Astrocyte of the cerebellum (primary cell): ENCODE results near the gene OR51D1.

Source experiments
- DNase-seq: peaks from one replicate; pipeline ENCODE4 v3.0.0-alpha.2; 2011; ENCODE audit warnings: low read depth
- H3K4me3 ChIP-seq: 2 replicates; pipeline ENCODE4 v1.5.1; 2011; ENCODE audit warnings: mild to moderate bottlenecking, low read depth, low read length, moderate library complexity
- in situ Hi-C: cut with HindIII; loops from 2 replicates; pipeline ENCODE4 v1.10.0; 2017; ENCODE audit warnings: low sequenced_read_pairs
- TF ChIP-seq, protein P1 (sequence below): IDR thresholded peaks from 2 replicates; pipeline ENCODE4 v1.5.1; 2012; ENCODE audit warnings: low read length, low read depth, moderate library complexity, mild to moderate bottlenecking; ENCODE audit errors: missing control alignments

The OR51D1 gene

DNA sequence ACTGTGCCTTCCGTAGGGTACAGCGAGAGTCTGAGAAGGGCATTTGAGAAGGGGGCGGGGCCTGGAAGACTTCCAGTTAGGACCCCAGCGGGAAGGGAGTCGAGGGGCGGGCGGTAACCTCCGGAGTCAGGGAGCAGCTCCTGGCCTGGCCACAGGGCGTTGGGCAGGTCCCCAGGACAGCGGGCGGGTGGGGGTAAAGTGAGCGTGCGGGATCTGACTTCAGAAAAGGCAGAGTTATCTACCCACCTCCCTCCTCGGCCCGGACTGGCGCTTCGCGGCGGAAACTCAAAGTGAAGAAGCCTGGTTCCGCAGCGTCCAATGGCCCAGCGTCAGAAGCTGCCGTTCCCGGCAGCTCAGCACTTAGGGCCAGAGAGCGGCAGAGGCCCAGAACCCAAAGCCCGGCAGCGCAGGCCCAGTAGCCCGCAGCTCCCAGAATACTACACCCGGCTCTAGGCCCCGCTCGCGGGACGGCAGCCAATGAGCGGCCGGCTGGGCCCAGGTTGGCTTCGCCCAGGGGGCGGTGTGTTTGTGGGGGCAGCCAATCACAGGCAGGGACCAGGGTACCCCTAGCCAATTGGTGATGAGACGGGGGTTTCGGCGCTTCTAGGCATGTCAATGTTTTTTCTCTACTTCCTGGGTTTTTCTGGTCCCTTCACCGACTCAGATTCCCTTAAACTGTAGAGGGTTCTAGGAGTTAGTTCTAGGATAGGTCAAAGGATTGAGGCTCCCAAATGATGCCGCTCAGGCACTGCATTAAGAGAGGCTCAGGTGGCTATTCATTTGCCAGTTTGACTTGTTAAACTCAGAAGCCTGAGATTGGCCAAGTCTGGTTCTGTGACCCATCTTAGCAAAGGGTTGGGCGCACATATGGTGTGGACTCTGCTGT lies 29.3 kb upstream of the OR51D1 start, which contains the start of gene TRIM68:
Gene TRIM68, minus strand, starts transcription at position 451 of the 886 bp plus-strand sequence. CDS start 2,727 bp downstream, outside the sequence.
- TF ChIP-seq, protein P1, sequence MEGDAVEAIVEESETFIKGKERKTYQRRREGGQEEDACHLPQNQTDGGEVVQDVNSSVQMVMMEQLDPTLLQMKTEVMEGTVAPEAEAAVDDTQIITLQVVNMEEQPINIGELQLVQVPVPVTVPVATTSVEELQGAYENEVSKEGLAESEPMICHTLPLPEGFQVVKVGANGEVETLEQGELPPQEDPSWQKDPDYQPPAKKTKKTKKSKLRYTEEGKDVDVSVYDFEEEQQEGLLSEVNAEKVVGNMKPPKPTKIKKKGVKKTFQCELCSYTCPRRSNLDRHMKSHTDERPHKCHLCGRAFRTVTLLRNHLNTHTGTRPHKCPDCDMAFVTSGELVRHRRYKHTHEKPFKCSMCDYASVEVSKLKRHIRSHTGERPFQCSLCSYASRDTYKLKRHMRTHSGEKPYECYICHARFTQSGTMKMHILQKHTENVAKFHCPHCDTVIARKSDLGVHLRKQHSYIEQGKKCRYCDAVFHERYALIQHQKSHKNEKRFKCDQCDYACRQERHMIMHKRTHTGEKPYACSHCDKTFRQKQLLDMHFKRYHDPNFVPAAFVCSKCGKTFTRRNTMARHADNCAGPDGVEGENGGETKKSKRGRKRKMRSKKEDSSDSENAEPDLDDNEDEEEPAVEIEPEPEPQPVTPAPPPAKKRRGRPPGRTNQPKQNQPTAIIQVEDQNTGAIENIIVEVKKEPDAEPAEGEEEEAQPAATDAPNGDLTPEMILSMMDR, result no peak
- in situ Hi-C loops, result no loop called here
- peak; percentile 90 for DNase-seq
- peak within 1 kb of the TSS; percentile 69 for H3K4me3 ChIP-seq

DNA sequence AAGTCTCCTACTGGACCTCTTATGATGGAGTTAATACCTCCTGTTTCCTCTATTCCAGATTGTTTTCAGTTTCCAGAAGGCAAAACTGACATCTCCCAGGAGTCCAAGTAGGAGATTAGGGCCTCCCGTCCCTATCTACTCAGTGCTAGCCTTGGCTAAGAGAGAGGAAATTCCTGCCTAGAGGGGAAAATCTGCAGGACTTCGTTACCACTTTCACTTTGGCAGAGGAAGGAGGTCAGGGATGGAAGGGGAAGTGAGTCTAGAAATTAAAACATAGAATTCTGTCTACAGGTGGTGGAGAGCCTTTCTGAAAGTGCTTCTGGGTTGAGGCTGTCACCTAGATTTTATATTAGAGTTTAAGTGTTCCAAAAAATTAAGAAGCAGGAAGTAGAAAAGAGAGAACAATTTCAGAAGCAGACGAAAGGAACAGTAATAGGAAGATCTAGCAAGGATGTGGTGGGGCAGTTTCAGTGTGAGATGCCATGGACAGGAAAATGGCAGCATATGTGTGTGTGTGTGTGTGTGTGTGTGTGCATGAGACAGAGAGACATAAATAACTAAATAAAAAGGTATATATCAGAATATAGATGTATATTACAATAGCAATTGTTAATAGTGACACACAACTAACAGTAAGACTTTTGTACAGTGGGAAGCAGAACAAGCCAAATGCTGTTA lies 26.9 kb upstream of the OR51D1 start:
- H3K4me3 ChIP-seq, result no peak overlapping the region
- no peak for DNase-seq
- TF ChIP-seq, protein P1, result no peak
- in situ Hi-C loops, result no loop called here

DNA sequence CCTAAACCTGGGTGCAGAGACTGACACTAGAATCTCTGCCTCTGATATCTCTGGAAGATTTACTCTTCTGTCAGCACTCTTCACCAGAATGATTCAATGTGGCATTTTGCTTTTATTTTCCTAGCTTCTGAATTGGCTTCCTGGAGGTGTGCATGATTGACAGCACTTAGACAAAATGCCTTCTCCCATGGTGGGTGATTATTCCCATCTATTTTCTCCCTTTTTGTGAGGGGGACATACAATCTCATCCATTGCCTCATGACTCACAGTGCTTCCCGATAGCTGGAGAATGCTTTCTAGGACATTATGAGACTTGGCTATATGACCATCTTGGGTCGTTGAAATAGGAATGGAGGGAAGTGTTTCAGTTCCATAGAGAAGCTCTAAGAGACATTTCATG lies 25.3 kb upstream of the OR51D1 start:
- in situ Hi-C loops, result no loop called here
- no peak overlapping the region for H3K4me3 ChIP-seq
- TF ChIP-seq, protein P1, result no peak
- DNase-seq, result no peak

DNA sequence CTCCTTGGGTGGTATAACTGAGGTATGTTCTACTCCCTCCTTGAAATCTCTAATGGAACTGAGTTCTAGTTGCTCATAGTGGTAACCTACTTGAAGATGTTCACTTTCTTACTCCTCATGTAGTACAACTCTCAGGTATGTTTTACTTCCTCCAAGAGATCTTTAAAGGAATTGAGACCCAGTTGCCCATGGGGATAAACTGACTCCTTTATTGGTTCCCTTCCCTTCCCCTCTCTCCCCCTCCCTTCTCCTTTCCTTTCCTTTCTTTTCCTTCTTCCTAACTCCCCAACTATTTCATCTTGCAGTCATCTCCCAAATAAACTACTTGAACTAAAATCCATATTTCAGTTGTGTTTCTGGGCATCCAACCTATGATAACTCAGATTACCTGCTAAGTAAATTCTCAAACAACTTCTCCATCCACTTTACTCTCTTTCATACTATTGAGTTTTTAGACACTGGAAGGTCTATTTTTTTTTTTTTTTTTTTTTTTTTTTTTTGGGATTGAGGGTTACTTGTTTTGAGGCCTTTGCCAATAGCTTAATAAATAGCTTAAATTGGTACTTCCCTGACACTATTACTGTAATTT lies 21.3 kb upstream of the OR51D1 start:
- in situ Hi-C loops, result no loop called here
- TF ChIP-seq, protein P1, result no peak
- no peak for DNase-seq
- no peak overlapping the region for H3K4me3 ChIP-seq

DNA sequence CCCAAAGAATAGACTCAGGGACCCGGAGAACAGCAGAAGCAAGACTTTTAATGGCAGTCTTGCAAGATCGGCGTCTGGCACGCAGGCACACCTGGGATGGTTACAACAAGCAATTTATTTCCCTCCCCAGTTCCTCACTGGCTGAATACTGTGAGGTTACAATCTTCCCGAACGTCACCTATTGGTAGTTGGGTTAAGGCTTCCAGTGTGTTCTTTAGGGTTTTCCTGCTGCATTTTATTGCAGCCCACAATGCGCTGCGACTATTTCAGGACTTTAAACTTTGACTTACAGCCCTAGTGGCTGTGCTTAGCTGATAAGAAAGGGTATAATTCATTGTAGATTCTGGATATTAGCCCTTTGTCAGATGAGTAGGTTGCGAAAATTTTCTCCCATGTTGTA lies 17.8 kb upstream of the OR51D1 start:
- TF ChIP-seq, protein P1, result no peak
- in situ Hi-C loops, result no loop called here
- H3K4me3 ChIP-seq, result no peak overlapping the region
- DNase-seq, result no peak

DNA sequence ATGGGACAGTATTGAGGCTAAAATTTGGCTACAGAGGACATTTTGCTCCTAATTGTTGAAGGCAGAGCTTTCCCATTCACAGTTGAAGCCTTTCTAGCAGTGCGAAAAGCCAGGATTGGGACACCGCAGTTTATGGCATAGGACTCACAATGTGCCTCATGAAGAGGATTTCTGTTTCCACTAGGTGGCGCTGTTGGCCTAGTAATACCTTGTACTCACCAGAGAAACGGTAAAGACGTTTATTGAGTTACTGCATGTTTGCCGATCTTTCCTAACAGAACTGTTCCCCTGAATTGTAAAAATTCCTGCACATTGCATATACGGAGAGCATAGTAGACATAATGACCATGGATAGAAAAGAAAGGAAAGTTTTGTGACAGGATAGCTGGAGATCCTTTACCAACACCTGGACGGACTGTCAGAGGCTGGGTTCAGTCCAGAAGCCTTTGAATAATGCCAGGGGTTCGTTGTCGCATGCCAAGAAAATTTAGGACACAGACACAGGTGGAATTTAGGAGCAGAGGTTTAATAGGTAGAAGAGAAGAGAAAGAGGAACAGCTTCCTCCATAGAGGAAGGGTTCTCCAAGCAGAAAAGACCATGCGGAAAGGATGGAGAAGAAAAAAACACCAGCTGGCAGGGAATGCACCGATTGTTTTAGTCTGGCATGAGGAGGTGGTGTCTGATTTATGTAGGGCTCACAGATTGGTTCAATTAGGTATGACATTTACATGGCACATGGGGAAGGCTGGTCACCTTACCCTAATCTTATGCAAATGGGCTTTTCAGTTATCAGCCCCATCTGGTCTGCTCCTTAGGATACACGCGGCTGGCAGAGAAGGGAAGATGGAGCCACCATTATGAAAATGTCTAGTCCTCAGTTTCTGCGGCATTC lies 10.8 kb upstream of the OR51D1 start:
- TF ChIP-seq, protein P1, result peak; percentile 65
- in situ Hi-C loops, result no loop called here
- no peak overlapping the region for H3K4me3 ChIP-seq
- peak; percentile 55 for DNase-seq
